ENCODE results near the gene APOL6. TPM values are rescaled to one million over a fixed set of nuclear protein-coding genes. Genes with fewer than 3 reads are reported as not detected.

Gene APOL6
- total and polyA plus RNA-seq, 2 of the 13 experiments (the other 11 are each of a cell fraction or from before 2014, with no cell fraction given): 5.2 to 7.5 TPM

DNA sequence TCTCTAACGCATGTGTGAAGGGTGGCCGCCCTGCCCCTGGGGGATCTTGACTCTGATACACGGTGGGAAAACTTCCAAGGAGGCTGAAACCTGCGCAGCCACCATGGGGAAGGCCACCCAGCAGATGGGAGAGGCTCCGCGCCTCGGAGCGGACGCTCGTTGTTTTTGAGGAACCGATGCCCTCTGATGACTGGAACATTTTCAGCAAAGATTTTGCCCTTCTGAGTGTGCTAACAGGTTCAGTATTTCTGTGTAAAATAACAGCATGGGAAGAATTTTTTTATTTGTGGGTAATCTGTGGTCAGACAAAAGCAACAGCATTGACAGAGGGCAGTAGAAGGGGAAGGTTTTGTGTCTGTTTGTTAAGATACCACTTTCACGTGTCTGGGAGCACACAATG lies 47.8 kb upstream of the APOL6 start:
- ChIA-PET POLR2A (no interaction called here), CTCF (ENCODE audit: low intra/inter-chr PET ratio, low total read pairs) (no interaction called here)
- Histone ChIP-seq H3K9me3 (ENCODE audit: low read length) (no peaks in the 10 kb centered on the region), H3K79me2 (ENCODE audit: insufficient read depth, low read length) (no peaks in the 10 kb centered on the region), H3K27ac (ENCODE audit: extremely low read length, insufficient read depth, low read length) (no peak overlapping the region), H3K27me3 (ENCODE audit: control insufficient read depth in 1 of 2, insufficient read depth in 2 of 2, low read length in 2 of 2) (peaks cover 2 to 6% of the 10 kb centered on the region in 2 experiments; a peak in 3 of 5 replicates), H3K4me1 (ENCODE audit: insufficient read depth, low read length) (no peaks in the 10 kb centered on the region), H2AFZ (ENCODE audit: low read length) (no peak overlapping the region), H3K9ac (ENCODE audit: insufficient read depth, low read depth, low read length) (no peak overlapping the region), H3K4me3 (replicated peaks in 1 of 3; ENCODE audit: insufficient read depth in 1 of 3, low read depth in 2 of 3, low read length in 3 of 3) (no peak overlapping the region), H3K4me2 (ENCODE audit: low read depth, low read length) (no peak overlapping the region), H4K20me1 (ENCODE audit: insufficient read depth, low read length) (no peaks in the 10 kb centered on the region), H3K36me3 (replicated peaks in 1 of 2; ENCODE audit: control insufficient read depth in 1 of 2, insufficient read depth in 2 of 2, low read length in 2 of 2) (no peaks in the 10 kb centered on the region)
- DNase-seq (ENCODE audit: low spot score): no peak
- no TSS peak for BruUV-seq (replicated peaks)
- in situ Hi-C loops (cut with HindIII; ENCODE audit: extremely low pct_ligation_motif_present, low pct_unique_long_range_greater_than_20kb): no loop called here
- TF ChIP-seq ZNF891 (CRISPR knock-in tag; IDR thresholded peaks at IDR 0.05) (no peak), NFE2L2 (IDR thresholded peaks at IDR 0.05; ENCODE audit: low read length) (no peak), KLF9 (CRISPR knock-in tag; IDR thresholded peaks at IDR 0.05; ENCODE audit: low read depth) (no peak), ZC3H4 (CRISPR knock-in tag; IDR thresholded peaks at IDR 0.05; ENCODE audit: borderline replicate concordance) (no peak), ATM (IDR thresholded peaks at IDR 0.05; ENCODE audit: borderline replicate concordance) (no peak), RAD21 (CRISPR knock-in tag; IDR thresholded peaks at IDR 0.05) (no peak), ASH2L (IDR thresholded peaks at IDR 0.05; ENCODE audit: insufficient read length, low read depth, low read length) (no peak), GFI1 (CRISPR knock-in tag; IDR thresholded peaks at IDR 0.05; ENCODE audit: borderline replicate concordance) (no peak), ZNF274 (CRISPR knock-in tag; IDR thresholded peaks at IDR 0.05) (no peak)
- TF ChIP-seq, protein P1, sequence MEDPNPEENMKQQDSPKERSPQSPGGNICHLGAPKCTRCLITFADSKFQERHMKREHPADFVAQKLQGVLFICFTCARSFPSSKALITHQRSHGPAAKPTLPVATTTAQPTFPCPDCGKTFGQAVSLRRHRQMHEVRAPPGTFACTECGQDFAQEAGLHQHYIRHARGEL (CRISPR knock-in tag; IDR thresholded peaks at IDR 0.05): no peak
- TF ChIP-seq, protein P2, sequence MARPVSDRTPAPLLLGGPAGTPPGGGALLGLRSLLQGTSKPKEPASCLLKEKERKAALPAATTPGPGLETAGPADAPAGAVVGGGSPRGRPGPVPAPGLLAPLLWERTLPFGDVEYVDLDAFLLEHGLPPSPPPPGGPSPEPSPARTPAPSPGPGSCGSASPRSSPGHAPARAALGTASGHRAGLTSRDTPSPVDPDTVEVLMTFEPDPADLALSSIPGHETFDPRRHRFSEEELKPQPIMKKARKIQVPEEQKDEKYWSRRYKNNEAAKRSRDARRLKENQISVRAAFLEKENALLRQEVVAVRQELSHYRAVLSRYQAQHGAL (CRISPR knock-in tag; IDR thresholded peaks at IDR 0.05; ENCODE audit: not compliant biosample characterization): no peak
- intact Hi-C loops (cut with micrococcal nuclease; ENCODE audit: unreplicated experiment): no loop called here
- FAIRE-seq: no peak
- ATAC-seq: no peak
- 77% methylated on average over 12 of the region's 12 CpGs for WGBS (ENCODE audit: low lambda C conversion rate)
